Colonic mucosa (tissue), 4 donors: ENCODE data around the gene ANKRD11. TPM values are rescaled to one million over a fixed set of nuclear protein-coding genes. Genes with fewer than 3 reads are reported as not detected.

Experiments
- DNase-seq: peaks from one replicate; pipeline ENCODE4 v3.0.0-alpha.2; 2020
- H3K27ac ChIP-seq: fragments of 200-600 bp; one replicate; pipeline ENCODE4 v1.8.0; 2021
- H3K27me3 ChIP-seq: fragments of 200-600 bp; one replicate; pipeline ENCODE4 v1.8.0; 2021
- H3K36me3 ChIP-seq: fragments of 200-600 bp; one replicate; pipeline ENCODE4 v1.8.0; 2021
- H3K4me1 ChIP-seq: fragments of 200-600 bp; one replicate; pipeline ENCODE4 v1.8.0; 2021; ENCODE audit warnings: mild to moderate bottlenecking
- H3K4me3 ChIP-seq: fragments of 200-600 bp; one replicate; pipeline ENCODE4 v1.8.0; 2021
- H3K9ac ChIP-seq, 2 donors: one replicate each; pipeline ENCODE4 v1.7.0; 2013; ENCODE audit warnings: control low read depth in 2 of 2, low read depth in 2 of 2, low read length in 2 of 2
- H3K9me3 ChIP-seq: fragments of 200-600 bp; one replicate; pipeline ENCODE4 v1.8.0; 2021
- intact Hi-C: fragments of 100-400 bp; cut with DNase I; formaldehyde crosslinking; loops from one replicate; pipeline ENCODE4 v1.14.1; 2022
- total RNA-seq, 2 donors: library from RNA; stranded (reverse); fragmentation: NEBNext Ultra II Directional in 1 of 2; extraction: Animal tissue kit (Norgen Biotek cat#: 25700) in 1 of 2; gene quantifications; one replicate each; pipeline ENCODE4 v1.2.1, GENCODE V29; 2021
- TF ChIP-seq, protein P1 (sequence below): fragments of 200-600 bp; IDR thresholded peaks from one replicate; pipeline ENCODE4 v1.8.0; 2022; ENCODE audit warnings: antibody characterized with exemption, mild to moderate bottlenecking
- donor health status: healthy.
- donor health status: DM: no; HTN: no; CAD: no.
- donor health status: DM: no; HTN: no; CAD: no.

Gene ANKRD11
- total RNA-seq, 2 donors from 2014 or later: 69.4 to 129 TPM

DNA sequence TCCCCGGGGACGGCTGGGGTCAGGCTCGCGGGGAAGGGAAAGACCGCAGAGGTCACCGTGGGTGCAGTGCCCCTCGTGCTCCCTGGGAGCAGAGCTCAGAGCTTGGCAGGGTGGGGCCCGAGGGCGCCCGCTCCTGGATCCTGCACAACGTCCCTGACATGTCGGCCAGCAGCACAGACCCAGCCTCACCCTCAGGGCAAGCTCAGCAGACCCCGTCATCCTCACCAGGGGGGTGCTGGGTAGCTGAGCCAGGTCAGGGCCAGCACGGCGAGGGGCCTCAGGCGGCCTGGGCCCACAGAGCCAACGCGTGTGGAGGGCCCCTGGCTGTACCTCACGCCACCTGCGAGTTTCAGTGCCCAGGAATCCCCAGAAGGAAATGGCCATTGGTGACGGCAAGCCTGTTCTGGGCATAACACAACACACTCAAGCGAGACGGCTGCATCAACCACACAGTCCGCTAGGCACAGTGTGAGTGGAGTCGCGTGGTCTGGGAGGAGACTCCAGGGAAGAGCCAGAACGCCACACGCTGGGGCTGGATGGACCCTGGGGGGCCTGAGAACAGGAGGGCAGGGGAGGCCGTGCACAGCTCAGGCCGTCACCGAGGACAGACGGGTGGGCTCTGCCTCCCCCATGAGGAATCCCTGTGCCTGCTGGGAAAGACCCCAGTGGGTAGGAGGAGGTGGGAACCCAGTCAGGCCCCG, 212.6 kb downstream of the ANKRD11 start:
- Histone ChIP-seq H3K9me3 (no peaks in the 10 kb centered on the region), H3K4me3 (no peak overlapping the region), H3K27ac (no peak overlapping the region), H3K9ac (no peak overlapping the region), H3K27me3 (no peaks in the 10 kb centered on the region), H3K36me3 (peaks cover 16% of the 10 kb centered on the region), H3K4me1 (no peaks in the 10 kb centered on the region)
- intact Hi-C loops: no loop called here
- TF ChIP-seq, protein P1, sequence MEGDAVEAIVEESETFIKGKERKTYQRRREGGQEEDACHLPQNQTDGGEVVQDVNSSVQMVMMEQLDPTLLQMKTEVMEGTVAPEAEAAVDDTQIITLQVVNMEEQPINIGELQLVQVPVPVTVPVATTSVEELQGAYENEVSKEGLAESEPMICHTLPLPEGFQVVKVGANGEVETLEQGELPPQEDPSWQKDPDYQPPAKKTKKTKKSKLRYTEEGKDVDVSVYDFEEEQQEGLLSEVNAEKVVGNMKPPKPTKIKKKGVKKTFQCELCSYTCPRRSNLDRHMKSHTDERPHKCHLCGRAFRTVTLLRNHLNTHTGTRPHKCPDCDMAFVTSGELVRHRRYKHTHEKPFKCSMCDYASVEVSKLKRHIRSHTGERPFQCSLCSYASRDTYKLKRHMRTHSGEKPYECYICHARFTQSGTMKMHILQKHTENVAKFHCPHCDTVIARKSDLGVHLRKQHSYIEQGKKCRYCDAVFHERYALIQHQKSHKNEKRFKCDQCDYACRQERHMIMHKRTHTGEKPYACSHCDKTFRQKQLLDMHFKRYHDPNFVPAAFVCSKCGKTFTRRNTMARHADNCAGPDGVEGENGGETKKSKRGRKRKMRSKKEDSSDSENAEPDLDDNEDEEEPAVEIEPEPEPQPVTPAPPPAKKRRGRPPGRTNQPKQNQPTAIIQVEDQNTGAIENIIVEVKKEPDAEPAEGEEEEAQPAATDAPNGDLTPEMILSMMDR: no peak
- DNase-seq: no peak

DNA sequence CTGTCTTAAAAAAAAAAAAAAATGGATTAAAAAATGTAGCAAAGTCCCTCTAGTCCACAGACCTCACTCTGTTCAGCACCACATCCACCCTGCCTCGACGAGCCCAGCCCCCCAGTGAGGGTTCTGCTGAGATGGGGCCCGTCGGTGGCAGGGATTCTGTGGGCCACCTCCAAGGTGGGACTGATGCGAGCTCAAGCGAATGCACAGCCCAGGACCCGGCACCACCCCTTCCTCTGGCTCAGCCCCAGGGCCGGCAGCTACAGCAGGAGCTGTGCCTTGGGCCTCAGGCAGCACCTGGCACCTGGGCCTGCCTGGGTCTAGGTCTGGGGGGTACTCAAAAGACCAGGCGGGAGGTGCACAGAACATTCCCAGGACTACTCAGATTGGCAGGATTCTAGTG, 213.3 kb downstream of the ANKRD11 start:
- TF ChIP-seq, protein P1: no peak
- Histone ChIP-seq H3K9ac (no peak overlapping the region), H3K4me1 (no peaks in the 10 kb centered on the region), H3K27me3 (no peaks in the 10 kb centered on the region), H3K27ac (no peak overlapping the region), H3K9me3 (no peaks in the 10 kb centered on the region), H3K36me3 (peaks cover 16% of the 10 kb centered on the region), H3K4me3 (no peak overlapping the region)
- no peak for DNase-seq
- intact Hi-C loops: no loop called here

DNA sequence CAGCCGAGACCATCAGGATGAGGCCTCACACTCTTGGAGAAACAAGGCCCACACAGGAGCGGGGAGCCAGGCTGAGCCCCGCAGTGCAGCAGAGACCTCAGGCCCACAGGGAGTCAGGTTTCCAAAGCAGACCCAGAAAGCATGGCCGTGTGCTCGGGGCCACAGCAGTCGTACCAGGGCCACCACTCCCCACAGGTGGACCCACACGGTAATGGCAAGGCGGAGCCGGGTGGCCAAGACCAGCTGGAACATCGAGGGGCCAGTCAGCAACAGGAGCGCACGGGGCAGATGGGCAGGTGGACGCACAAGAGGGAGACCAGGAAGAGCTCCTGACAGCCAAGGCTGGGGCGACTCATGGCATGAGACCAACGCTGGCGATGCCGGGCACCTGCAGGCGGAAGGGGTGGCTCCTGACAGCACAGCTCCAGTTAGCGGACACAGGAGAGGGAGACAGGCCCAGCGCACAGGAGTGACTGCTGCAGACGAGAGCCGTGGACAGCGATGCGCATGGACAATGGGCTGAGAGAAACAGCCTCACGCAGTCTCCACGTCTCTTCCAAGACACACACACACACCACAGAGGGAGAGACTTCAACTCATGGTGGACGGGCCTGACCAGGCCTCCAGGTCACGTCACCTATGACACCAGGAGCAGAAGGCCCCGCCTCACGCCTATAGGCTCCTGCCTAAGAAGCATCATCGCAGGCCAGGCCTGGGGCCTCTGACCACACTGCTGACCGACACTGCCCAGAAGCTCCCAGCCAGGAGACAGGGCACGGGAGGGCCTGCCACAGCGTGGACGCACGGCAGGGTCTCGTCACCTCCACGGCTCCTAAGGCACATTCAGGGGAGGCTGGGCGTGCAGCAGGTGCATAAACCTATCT, 214.3 kb downstream of the ANKRD11 start:
- TF ChIP-seq, protein P1: no peak
- no peak for DNase-seq
- no peak overlapping the region for H3K27ac ChIP-seq
- no peak overlapping the region for H3K4me3 ChIP-seq
- H3K27me3 ChIP-seq: no peaks in the 10 kb centered on the region
- H3K36me3 ChIP-seq: peaks cover 16% of the 10 kb centered on the region
- no peaks in the 10 kb centered on the region for H3K4me1 ChIP-seq
- no peak overlapping the region for H3K9ac ChIP-seq
- intact Hi-C loops: no loop called here
- H3K9me3 ChIP-seq: no peaks in the 10 kb centered on the region

DNA sequence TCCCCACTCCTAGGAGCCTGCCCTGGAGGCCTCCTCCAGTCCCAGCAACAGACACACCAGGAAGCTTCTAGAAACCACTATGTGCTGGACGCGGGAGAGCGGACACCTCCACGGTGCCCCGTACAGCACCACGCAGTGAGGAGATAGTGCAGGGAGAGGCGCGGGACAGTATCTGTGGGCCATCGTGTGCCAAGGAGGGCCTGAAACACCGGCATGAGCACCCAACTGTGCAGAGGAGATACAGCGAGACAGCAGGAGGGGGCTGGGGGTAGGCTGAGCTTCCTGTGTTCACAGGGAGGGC, 215.1 kb downstream of the ANKRD11 start:
- H3K27ac ChIP-seq: no peak overlapping the region
- no peaks in the 10 kb centered on the region for H3K27me3 ChIP-seq
- H3K36me3 ChIP-seq: peaks cover 16% of the 10 kb centered on the region
- TF ChIP-seq, protein P1: no peak
- no peak overlapping the region for H3K4me3 ChIP-seq
- H3K4me1 ChIP-seq: no peaks in the 10 kb centered on the region
- DNase-seq: no peak
- intact Hi-C loops: no loop called here
- H3K9ac ChIP-seq: no peak overlapping the region
- no peaks in the 10 kb centered on the region for H3K9me3 ChIP-seq

DNA sequence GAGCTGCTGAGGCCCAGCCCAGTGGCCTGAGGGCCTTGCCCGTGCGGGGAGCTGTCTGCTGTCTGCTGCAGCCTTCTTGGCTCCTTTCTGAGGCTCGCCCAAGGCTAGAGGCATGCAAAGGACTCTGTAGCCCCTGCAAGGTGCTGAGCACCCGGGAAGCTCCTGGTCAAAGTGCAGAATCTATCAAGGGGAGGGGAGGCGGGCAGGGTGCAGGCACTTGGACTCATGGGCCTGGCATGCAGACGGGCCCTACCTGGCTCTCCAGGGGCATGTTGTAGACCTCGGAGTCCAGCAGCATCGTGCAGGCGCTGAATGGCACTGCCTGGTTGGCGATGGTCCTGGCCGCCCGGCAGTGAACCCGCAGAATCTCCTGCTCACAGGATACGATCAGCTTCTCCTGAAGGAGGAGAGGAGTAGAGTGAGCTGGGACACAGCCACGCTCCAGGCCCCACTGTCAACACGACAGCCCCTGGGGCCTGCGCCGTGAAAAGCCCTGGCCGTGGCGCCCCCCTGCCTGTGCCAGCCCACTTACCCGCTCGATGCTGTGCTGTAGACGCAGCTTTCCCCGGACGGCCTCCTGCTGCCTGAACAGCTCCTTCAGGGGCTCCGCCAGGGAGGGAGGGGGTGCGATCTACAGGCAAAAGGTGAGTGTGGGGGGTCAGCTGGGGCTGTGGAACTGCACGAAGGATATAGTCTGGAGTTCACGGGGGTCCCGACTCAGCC, 215.6 kb downstream of the ANKRD11 start:
- H3K9ac ChIP-seq: no peak overlapping the region
- DNase-seq: no peak
- intact Hi-C loops: no loop called here
- no peaks in the 10 kb centered on the region for H3K4me1 ChIP-seq
- TF ChIP-seq, protein P1: no peak
- no peaks in the 10 kb centered on the region for H3K9me3 ChIP-seq
- no peak overlapping the region for H3K4me3 ChIP-seq
- H3K27ac ChIP-seq: no peak overlapping the region
- peaks cover 16% of the 10 kb centered on the region for H3K36me3 ChIP-seq
- H3K27me3 ChIP-seq: no peaks in the 10 kb centered on the region
